HG02763 (cell line): ENCODE data around the gene SMAD2.

Source experiments
- ATAC-seq: cut with Tn5 transposase; IDR thresholded peaks from one replicate; pipeline ENCODE4 v1.9.1; 2021; ENCODE audit warnings: mild to moderate bottlenecking, moderate library complexity; ENCODE audit not compliant: unreplicated experiment

Gene SMAD2

GRCh38 chr18:47898055-47898454 is 32.4 kb downstream of the SMAD2 start:
- ATAC-seq = no peak

- ATAC-seq = no peak
These were observed 34.8 kb downstream of the SMAD2 start for GRCh38 chr18:47895565-47896250.

- no peak for ATAC-seq
These were observed 36.3 kb downstream of the SMAD2 start for GRCh38 chr18:47893939-47894699.

- no peak for ATAC-seq
These were observed 37.4 kb downstream of the SMAD2 start for GRCh38 chr18:47893047-47893446.

- ATAC-seq = no peak
These were observed 42.3 kb downstream of the SMAD2 start for GRCh38 chr18:47888156-47888555.

- ATAC-seq = no peak
These were observed 43.2 kb downstream of the SMAD2 start for GRCh38 chr18:47887227-47887626.

GRCh38 chr18:47883771-47884413 is 46.6 kb downstream of the SMAD2 start:
- no peak for ATAC-seq

GRCh38 chr18:47882641-47883040 is 47.8 kb downstream of the SMAD2 start:
- no peak for ATAC-seq

- ATAC-seq = no peak
These were observed 48.6 kb downstream of the SMAD2 start for GRCh38 chr18:47881752-47882455.

- ATAC-seq = no peak
These were observed 49.4 kb downstream of the SMAD2 start for GRCh38 chr18:47881042-47881441.

GRCh38 chr18:47877892-47878291 is 52.6 kb downstream of the SMAD2 start:
- no peak for ATAC-seq

GRCh38 chr18:47876813-47877212 is 53.6 kb downstream of the SMAD2 start:
- no peak for ATAC-seq

GRCh38 chr18:47873625-47874024 is 56.8 kb downstream of the SMAD2 start:
- ATAC-seq = no peak

- ATAC-seq = no peak
These were observed 58.0 kb downstream of the SMAD2 start for GRCh38 chr18:47872426-47872825.

- no peak for ATAC-seq
These were observed 59.2 kb downstream of the SMAD2 start for GRCh38 chr18:47871288-47871687.

- ATAC-seq = no peak
These were observed 59.9 kb downstream of the SMAD2 start for GRCh38 chr18:47870605-47871004.

GRCh38 chr18:47868744-47869143 is 61.7 kb downstream of the SMAD2 start:
- ATAC-seq = no peak

- ATAC-seq = no peak
These were observed 65.3 kb downstream of the SMAD2 start for GRCh38 chr18:47865183-47865582.

- no peak for ATAC-seq
These were observed 67.4 kb downstream of the SMAD2 start for GRCh38 chr18:47863041-47863440.

- no peak for ATAC-seq
These were observed 71.9 kb downstream of the SMAD2 start for GRCh38 chr18:47858607-47859006.

GRCh38 chr18:47847635-47848034 is 82.8 kb downstream of the SMAD2 start:
- ATAC-seq = no peak
